ENCODE data around the gene CNDP2. TPM values are rescaled to one million over a fixed set of nuclear protein-coding genes. Genes with fewer than 3 reads are reported as not detected.

CNDP2 gene
- total RNA-seq, 1 experiment from 2014 or later: 310 TPM

DNA sequence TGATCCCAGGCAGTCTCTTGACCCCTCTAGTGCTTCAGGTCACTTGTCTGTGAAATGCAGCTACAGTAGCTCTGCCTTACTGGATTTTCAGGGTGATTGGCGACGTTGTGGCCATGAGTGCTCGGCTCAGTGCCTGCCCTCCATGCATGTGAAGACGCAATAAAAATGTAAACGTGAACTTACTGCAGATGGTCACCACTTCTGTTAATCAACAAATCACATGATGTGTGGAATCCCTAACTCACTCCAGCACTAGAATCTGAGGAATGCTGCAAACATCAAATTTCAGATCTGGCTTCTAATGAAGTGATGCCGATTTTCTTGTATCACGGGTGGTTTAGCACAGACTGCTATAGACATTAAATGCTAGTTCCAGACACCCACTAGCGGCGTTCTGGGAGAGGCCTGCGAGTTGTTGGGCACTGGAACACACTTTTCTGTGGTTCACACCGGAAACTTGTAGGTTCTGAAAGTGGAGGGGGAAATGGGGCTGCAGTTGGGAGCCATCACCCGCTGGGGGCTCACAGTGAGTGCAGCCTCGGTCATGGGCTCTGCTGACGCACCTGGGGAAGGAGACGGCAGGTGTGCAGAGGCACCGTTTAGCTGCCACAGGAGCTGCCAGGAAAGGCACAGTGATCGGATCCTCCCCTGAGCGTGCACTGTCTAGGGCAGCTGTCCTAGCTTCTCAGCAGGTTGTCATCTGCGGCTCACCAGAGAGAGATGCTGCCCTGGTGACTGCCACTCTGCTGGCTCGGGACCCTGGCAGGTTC, 44.7 kb downstream of the CNDP2 start:
- Histone ChIP-seq H3K4me3 (ENCODE audit: low read depth in 2 of 2, low read length in 2 of 2) (no peak overlapping the region), H3K27ac (ENCODE audit: low read length) (no peak overlapping the region), H3K9me3 (ENCODE audit: control insufficient read depth, insufficient read depth, low read depth, low read length) (no peaks in the 10 kb centered on the region), H3K4me1 (ENCODE audit: control insufficient read depth, insufficient read depth, low read length) (no peaks in the 10 kb centered on the region), H3K27me3 (ENCODE audit: control insufficient read depth, insufficient read depth, low read length) (peaks cover 4% of the 10 kb centered on the region; the same call in 1 of the 2 replicates), H3K36me3 (ENCODE audit: control insufficient read depth, insufficient read depth, low read length) (no peaks in the 10 kb centered on the region)
- DNase-seq (ENCODE audit: low read depth, low spot score) (no peak), ATAC-seq (peak; percentile 46; the same call in 1 of the 2 replicates)
- no TSS peak for BruUV-seq (replicated peaks)
- in situ Hi-C loops (cut with HindIII; ENCODE audit: low pct_unique_long_range_greater_than_20kb, low sequenced_read_pairs): no loop called here
- TF ChIP-seq POLR2AphosphoS5 (IDR thresholded peaks at IDR 0.05; ENCODE audit: low read depth, low read length): no peak
- TF ChIP-seq, protein P1, sequence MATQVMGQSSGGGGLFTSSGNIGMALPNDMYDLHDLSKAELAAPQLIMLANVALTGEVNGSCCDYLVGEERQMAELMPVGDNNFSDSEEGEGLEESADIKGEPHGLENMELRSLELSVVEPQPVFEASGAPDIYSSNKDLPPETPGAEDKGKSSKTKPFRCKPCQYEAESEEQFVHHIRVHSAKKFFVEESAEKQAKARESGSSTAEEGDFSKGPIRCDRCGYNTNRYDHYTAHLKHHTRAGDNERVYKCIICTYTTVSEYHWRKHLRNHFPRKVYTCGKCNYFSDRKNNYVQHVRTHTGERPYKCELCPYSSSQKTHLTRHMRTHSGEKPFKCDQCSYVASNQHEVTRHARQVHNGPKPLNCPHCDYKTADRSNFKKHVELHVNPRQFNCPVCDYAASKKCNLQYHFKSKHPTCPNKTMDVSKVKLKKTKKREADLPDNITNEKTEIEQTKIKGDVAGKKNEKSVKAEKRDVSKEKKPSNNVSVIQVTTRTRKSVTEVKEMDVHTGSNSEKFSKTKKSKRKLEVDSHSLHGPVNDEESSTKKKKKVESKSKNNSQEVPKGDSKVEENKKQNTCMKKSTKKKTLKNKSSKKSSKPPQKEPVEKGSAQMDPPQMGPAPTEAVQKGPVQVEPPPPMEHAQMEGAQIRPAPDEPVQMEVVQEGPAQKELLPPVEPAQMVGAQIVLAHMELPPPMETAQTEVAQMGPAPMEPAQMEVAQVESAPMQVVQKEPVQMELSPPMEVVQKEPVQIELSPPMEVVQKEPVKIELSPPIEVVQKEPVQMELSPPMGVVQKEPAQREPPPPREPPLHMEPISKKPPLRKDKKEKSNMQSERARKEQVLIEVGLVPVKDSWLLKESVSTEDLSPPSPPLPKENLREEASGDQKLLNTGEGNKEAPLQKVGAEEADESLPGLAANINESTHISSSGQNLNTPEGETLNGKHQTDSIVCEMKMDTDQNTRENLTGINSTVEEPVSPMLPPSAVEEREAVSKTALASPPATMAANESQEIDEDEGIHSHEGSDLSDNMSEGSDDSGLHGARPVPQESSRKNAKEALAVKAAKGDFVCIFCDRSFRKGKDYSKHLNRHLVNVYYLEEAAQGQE (IDR thresholded peaks at IDR 0.05; ENCODE audit: insufficient read depth in 1 of 2, low read depth in 2 of 2, low read length in 1 of 2): no peak
- no peak for TF ChIP-seq TCF7L2 (IDR thresholded peaks at IDR 0.05; ENCODE audit: low read depth, low read length)
- no peak for TF ChIP-seq SIN3A (IDR thresholded peaks at IDR 0.05; ENCODE audit: borderline replicate concordance, insufficient read depth, low read depth, low read length)
- TF ChIP-seq, protein P2, sequence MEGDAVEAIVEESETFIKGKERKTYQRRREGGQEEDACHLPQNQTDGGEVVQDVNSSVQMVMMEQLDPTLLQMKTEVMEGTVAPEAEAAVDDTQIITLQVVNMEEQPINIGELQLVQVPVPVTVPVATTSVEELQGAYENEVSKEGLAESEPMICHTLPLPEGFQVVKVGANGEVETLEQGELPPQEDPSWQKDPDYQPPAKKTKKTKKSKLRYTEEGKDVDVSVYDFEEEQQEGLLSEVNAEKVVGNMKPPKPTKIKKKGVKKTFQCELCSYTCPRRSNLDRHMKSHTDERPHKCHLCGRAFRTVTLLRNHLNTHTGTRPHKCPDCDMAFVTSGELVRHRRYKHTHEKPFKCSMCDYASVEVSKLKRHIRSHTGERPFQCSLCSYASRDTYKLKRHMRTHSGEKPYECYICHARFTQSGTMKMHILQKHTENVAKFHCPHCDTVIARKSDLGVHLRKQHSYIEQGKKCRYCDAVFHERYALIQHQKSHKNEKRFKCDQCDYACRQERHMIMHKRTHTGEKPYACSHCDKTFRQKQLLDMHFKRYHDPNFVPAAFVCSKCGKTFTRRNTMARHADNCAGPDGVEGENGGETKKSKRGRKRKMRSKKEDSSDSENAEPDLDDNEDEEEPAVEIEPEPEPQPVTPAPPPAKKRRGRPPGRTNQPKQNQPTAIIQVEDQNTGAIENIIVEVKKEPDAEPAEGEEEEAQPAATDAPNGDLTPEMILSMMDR (IDR thresholded peaks at IDR 0.05): no peak
- ChIA-PET POLR2A (no interaction called here), CTCF (no interaction called here)
- intact Hi-C loops (cut with micrococcal nuclease; ENCODE audit: unreplicated experiment): no loop called here

DNA sequence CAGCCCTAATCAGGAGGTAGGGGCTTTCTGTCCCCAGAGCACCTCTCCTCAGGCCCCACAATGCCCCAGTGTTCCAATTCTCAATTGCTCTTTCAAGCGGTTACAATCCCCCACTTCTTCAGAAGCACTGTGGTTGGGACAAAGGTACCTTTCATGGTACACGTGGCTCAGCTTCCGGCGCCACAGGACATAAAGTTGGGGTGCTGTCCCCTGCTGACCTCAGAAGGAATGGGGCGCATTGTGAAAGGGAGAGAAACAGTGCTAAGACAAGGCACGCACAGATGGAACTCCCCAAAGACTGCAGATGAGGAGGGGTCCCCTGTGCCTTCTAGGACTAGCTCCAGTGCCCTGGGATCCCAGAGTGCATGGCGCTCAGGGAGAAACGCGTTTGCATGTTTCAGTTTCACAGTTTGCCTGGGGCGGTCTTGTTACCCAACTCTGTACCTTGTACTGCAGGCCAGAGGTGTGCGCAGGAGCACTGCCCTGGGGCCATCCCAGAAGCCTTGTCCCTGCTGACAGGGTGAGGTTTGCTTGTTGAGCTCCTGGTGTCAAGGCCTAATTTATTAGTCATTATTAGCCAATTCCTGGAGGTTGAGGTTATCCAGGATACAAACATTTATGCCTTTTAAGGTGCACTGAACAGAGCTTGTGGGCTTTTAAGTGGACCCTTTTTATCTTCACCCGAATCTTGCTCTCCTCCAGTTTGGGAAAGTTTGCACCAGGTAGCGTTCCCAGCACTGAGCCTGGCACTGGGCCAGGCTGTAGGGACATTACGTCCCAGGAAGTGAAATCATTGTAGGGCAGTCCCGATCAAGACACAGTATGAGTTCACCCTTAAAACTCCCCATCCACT, 45.8 kb downstream of the CNDP2 start:
- DNase-seq (ENCODE audit: low read depth, low spot score): no peak
- intact Hi-C loops (cut with micrococcal nuclease; ENCODE audit: unreplicated experiment): no loop called here
- no peak for ATAC-seq

More for the DNA sequence above, 45.8 kb downstream of the CNDP2 start:
- no peak for TF ChIP-seq TCF7L2 (IDR thresholded peaks at IDR 0.05; ENCODE audit: low read depth, low read length)
- TF ChIP-seq, protein P2 (IDR thresholded peaks at IDR 0.05): no peak
- ChIA-PET CTCF (interaction anchor here (0.5 kb wide), 1 partner anchor 10 kb away, joined by 3 read pairs; no protein-coding TSS in a partner anchor), POLR2A (interaction anchor here (0.6 kb wide), 1 partner anchor 347 kb away, joined by 3 read pairs; no protein-coding TSS in a partner anchor)
- no peak overlapping the region for H3K4me3 ChIP-seq (ENCODE audit: low read depth in 2 of 2, low read length in 2 of 2)
- H3K27ac ChIP-seq (ENCODE audit: low read length): no peak overlapping the region
- H3K36me3 ChIP-seq (ENCODE audit: control insufficient read depth, insufficient read depth, low read length): no peaks in the 10 kb centered on the region
- no TSS peak for BruUV-seq (replicated peaks)
- peaks cover 4% of the 10 kb centered on the region; the same call in 1 of the 2 replicates for H3K27me3 ChIP-seq (ENCODE audit: control insufficient read depth, insufficient read depth, low read length)
- in situ Hi-C loops (cut with HindIII; ENCODE audit: low pct_unique_long_range_greater_than_20kb, low sequenced_read_pairs): no loop called here
- no peaks in the 10 kb centered on the region for H3K9me3 ChIP-seq (ENCODE audit: control insufficient read depth, insufficient read depth, low read depth, low read length)
- H3K4me1 ChIP-seq (ENCODE audit: control insufficient read depth, insufficient read depth, low read length): no peaks in the 10 kb centered on the region

Measured in Panc1 (cell line).